COLO829 (cell line): ENCODE results near the gene THBS2.
"Not testable (repeated sequence)": the region's sequence is repeated elsewhere in the genome, so short reads cannot be mapped to it uniquely, and the experiment has no call there.

Source experiments
- DNase-seq: peaks from one replicate; pipeline ENCODE4 v3.0.0; 2012; ENCODE audit warnings: low spot score

THBS2 gene

GRCh38 chr6:169183233-169183632, 70.4 kb downstream of the THBS2 start:
- DNase-seq, result no peak

- not testable (repeated sequence) for DNase-seq
These were observed 73.8 kb downstream of the THBS2 start for GRCh38 chr6:169179831-169180230.

- DNase-seq, result no peak
These were observed 76.0 kb downstream of the THBS2 start for GRCh38 chr6:169177516-169178166.

GRCh38 chr6:169176361-169176991, 77.2 kb downstream of the THBS2 start:
- no peak for DNase-seq

- no peak for DNase-seq
These were observed 78.2 kb downstream of the THBS2 start for GRCh38 chr6:169175360-169175887.

GRCh38 chr6:169174516-169175359, 78.9 kb downstream of the THBS2 start:
- DNase-seq, result no peak

- no peak for DNase-seq
These were observed 79.9 kb downstream of the THBS2 start for GRCh38 chr6:169173532-169174268.

- no peak for DNase-seq
These were observed 80.7 kb downstream of the THBS2 start for GRCh38 chr6:169172946-169173345.

- DNase-seq, result no peak
These were observed 81.2 kb downstream of the THBS2 start for GRCh38 chr6:169172456-169172855.

GRCh38 chr6:169171951-169172350, 81.7 kb downstream of the THBS2 start:
- DNase-seq, result no peak

- no peak for DNase-seq
These were observed 82.6 kb downstream of the THBS2 start for GRCh38 chr6:169171016-169171415.

GRCh38 chr6:169170583-169170955, 83.1 kb downstream of the THBS2 start:
- DNase-seq, result no peak

- no peak for DNase-seq
These were observed 83.6 kb downstream of the THBS2 start for GRCh38 chr6:169169941-169170582.

- DNase-seq, result no peak
These were observed 84.3 kb downstream of the THBS2 start for GRCh38 chr6:169169375-169169774.

GRCh38 chr6:169168706-169169105, 84.9 kb downstream of the THBS2 start:
- no peak for DNase-seq

- DNase-seq, result no peak
These were observed 85.4 kb downstream of the THBS2 start for GRCh38 chr6:169168302-169168630.

GRCh38 chr6:169167581-169168301, 85.9 kb downstream of the THBS2 start:
- DNase-seq, result no peak

GRCh38 chr6:169166896-169167580, 86.6 kb downstream of the THBS2 start:
- DNase-seq, result no peak
